Uterus (tissue), 4 donors: ENCODE results near the gene XIAP. TPM values are rescaled to one million over a fixed set of nuclear protein-coding genes. Genes with fewer than 3 reads are reported as not detected.
A peak's percentile ranks its signal among the peaks of the same experiment; 100 is the strongest.

ENCODE experiments used
- DNase-seq, 2 donors: peaks; one replicate each; pipeline ENCODE4 v3.0.0-alpha.2; 2019 to 2020
- H3K27ac ChIP-seq, 2 donors: fragments of 200-600 bp; sonication (generic); 1 replicate in 1 of 2; 2 replicates in 1 of 2; pipeline ENCODE4 v1.5.1; 2016 to 2018
- H3K27me3 ChIP-seq, 2 donors: fragments of 200-600 bp; sonication (generic); one replicate each; pipeline ENCODE4 v1.5.1; 2018 to 2019; ENCODE audit warnings: control low read depth in 1 of 2
- H3K36me3 ChIP-seq, 2 donors: fragments of 200-600 bp; sonication (generic); one replicate each; pipeline ENCODE4 v1.5.1; 2019; ENCODE audit warnings: control low read depth in 1 of 2
- H3K4me1 ChIP-seq, 2 donors: fragments of 200-600 bp; sonication (generic); one replicate each; pipeline ENCODE4 v1.5.1; 2018 to 2019; ENCODE audit warnings: control low read depth in 1 of 2
- H3K4me3 ChIP-seq, 2 donors: fragments of 200-600 bp; sonication (generic); 1 replicate in 1 of 2; 2 replicates in 1 of 2; pipeline ENCODE4 v1.5.1; 2018 to 2019; ENCODE audit warnings: mild to moderate bottlenecking in 1 of 2
- H3K9me3 ChIP-seq, 2 donors: fragments of 200-600 bp; sonication (generic); one replicate each; pipeline ENCODE4 v1.5.1; 2019; ENCODE audit warnings: control low read depth in 1 of 2
- CTCF ChIP-seq, 4 experiments: fragments of 200-600 bp in 2 of 4; fragments of 450-650 bp in 2 of 4; sonication (generic) in 2 of 4; IDR thresholded peaks; one replicate each; pipeline ENCODE4 v1.5.1; 2016 to 2019; ENCODE audit warnings: antibody characterized with exemption in 4 of 4, mild to moderate bottlenecking in 2 of 4, moderate library complexity in 1 of 4
- POLR2A ChIP-seq, 2 donors: fragments of 450-650 bp; IDR thresholded peaks; one replicate each; pipeline ENCODE4 v1.6.1; 2016; ENCODE audit warnings: antibody characterized with exemption in 2 of 2, mild to moderate bottlenecking in 1 of 2, moderate library complexity in 1 of 2
- intact Hi-C: fragments of 100-400 bp; cut with DNase I; formaldehyde crosslinking; loops from one replicate; pipeline ENCODE4 v1.15.1; 2023; ENCODE audit warnings: low total_unique reads
- total RNA-seq, 4 donors: library from RNA; depleted of rRNA in 3 of 4; stranded (reverse); fragments of >200 nt in 3 of 4; gene quantifications; one replicate each; pipeline versions ENCODE4 v1.1.0 to v1.2.4, GENCODE V29; 2014 to 2023
- donor health status: DM: yes; HTN: yes; CAD: no.

XIAP gene
- total RNA-seq, 4 donors from 2014 or later, result 4.9 to 83.5 (median 56.6) TPM

GRCh38 chrX:123859409-123859845, 426 bp upstream of the XIAP start:
- intact Hi-C loops, result no loop called here
- Histone ChIP-seq H3K36me3 (no peaks in the 10 kb centered on the region), H3K4me1 (no peaks in the 10 kb centered on the region), H3K27me3 (no peaks in the 10 kb centered on the region), H3K9me3 (no peaks in the 10 kb centered on the region), H3K27ac (peak overlapping the region; percentile 93 to 96), H3K4me3 (peak overlapping the region; percentile 65 to 73)
- TF ChIP-seq CTCF (IDR thresholded peaks at IDR 0.05) (no peak), POLR2A (IDR thresholded peaks at IDR 0.05) (no peak)
- DNase-seq, result peak in 1 of 2 donors; percentile 81

GRCh38 chrX:123860983-123861382, 1.1 kb downstream of the XIAP start:
- Histone ChIP-seq H3K4me1 (no peaks in the 10 kb centered on the region), H3K27ac (peak overlapping the region; percentile 93 to 96), H3K4me3 (peak overlapping the region; percentile 65 to 73), H3K27me3 (no peaks in the 10 kb centered on the region), H3K9me3 (no peaks in the 10 kb centered on the region), H3K36me3 (no peaks in the 10 kb centered on the region)
- no peak for DNase-seq
- intact Hi-C loops, result no loop called here
- TF ChIP-seq POLR2A (IDR thresholded peaks at IDR 0.05) (no peak), CTCF (IDR thresholded peaks at IDR 0.05) (no peak)

- no peak for DNase-seq
- Histone ChIP-seq H3K27me3 (no peaks in the 10 kb centered on the region), H3K27ac (no peak overlapping the region), H3K4me1 (no peaks in the 10 kb centered on the region), H3K9me3 (no peaks in the 10 kb centered on the region), H3K36me3 (no peaks in the 10 kb centered on the region), H3K4me3 (no peak overlapping the region)
- intact Hi-C loops, result no loop called here
- TF ChIP-seq POLR2A (IDR thresholded peaks at IDR 0.05) (no peak), CTCF (IDR thresholded peaks at IDR 0.05) (no peak)
These were observed 9.6 kb downstream of the XIAP start for GRCh38 chrX:123869488-123869887.

GRCh38 chrX:123871309-123871708, 11.5 kb downstream of the XIAP start:
- Histone ChIP-seq H3K27ac (no peak overlapping the region), H3K36me3 (no peaks in the 10 kb centered on the region), H3K4me1 (no peaks in the 10 kb centered on the region), H3K27me3 (no peaks in the 10 kb centered on the region), H3K4me3 (no peak overlapping the region), H3K9me3 (no peaks in the 10 kb centered on the region)
- no peak for DNase-seq
- TF ChIP-seq POLR2A (IDR thresholded peaks at IDR 0.05) (no peak), CTCF (IDR thresholded peaks at IDR 0.05) (no peak)
- intact Hi-C loops, result no loop called here

GRCh38 chrX:123873956-123874355, 14.1 kb downstream of the XIAP start:
- H3K27ac ChIP-seq, result no peak overlapping the region
- TF ChIP-seq POLR2A (IDR thresholded peaks at IDR 0.05), result no peak
- TF ChIP-seq CTCF (IDR thresholded peaks at IDR 0.05), result no peak
- no peaks in the 10 kb centered on the region for H3K9me3 ChIP-seq
- H3K4me3 ChIP-seq, result no peak overlapping the region
- intact Hi-C loops, result no loop called here
- H3K4me1 ChIP-seq, result no peaks in the 10 kb centered on the region
- no peaks in the 10 kb centered on the region for H3K27me3 ChIP-seq
- no peaks in the 10 kb centered on the region for H3K36me3 ChIP-seq
- DNase-seq, result no peak
